MCF 10A (cell line): ENCODE measurements around the gene IL11. TPM values are rescaled to one million over a fixed set of nuclear protein-coding genes. Genes with fewer than 3 reads are reported as not detected.

Experiments used
- BruUV-seq: library from RNA; stranded (reverse); fragments of 400-500 nt; replicated peaks from 2 replicates; lab custom pipeline; 2021; lab: Mats Ljungman, UMichigan
- CTCF ChIA-PET: fragments of 300-600 bp; sonication (Branson Sonifier 250); formaldehyde crosslinking; extraction: SDS; loops from one replicate; lab custom pipeline; 2021; ENCODE audit warnings: antibody characterized with exemption, inconsistent platforms; lab: Yijun Ruan, JAX
- POLR2A ChIA-PET: fragments of 300-600, 350-650 bp; sonication (Branson Sonifier 250); formaldehyde crosslinking; extraction: SDS; loops from one replicate; lab custom pipeline; 2020; ENCODE audit warnings: antibody characterized with exemption, inconsistent platforms; lab: Yijun Ruan, JAX
- DNase-seq: peaks from one replicate; pipeline ENCODE4 v3.0.0-alpha.2; 2018; ENCODE audit not compliant: unreplicated experiment
- H3K27ac Mint-ChIP-seq: one replicate; pipeline ENCODE4 v1.8.0; 2022; ENCODE audit warnings: mild to moderate bottlenecking, low read depth, mixed read lengths; ENCODE audit not compliant: unreplicated experiment
- H3K27me3 Mint-ChIP-seq: one replicate; pipeline ENCODE4 v1.8.0; 2022; ENCODE audit warnings: mixed read lengths; ENCODE audit not compliant: insufficient read depth, unreplicated experiment
- H3K36me3 Mint-ChIP-seq: one replicate; pipeline ENCODE4 v1.8.0; 2022; ENCODE audit warnings: mild to moderate bottlenecking, moderate library complexity, mixed read lengths; ENCODE audit not compliant: insufficient read depth, unreplicated experiment
- H3K4me1 Mint-ChIP-seq: one replicate; pipeline ENCODE4 v1.8.0; 2022; ENCODE audit warnings: mixed read lengths; ENCODE audit not compliant: insufficient read depth, unreplicated experiment
- H3K4me3 Mint-ChIP-seq: one replicate; pipeline ENCODE4 v1.8.0; 2022; ENCODE audit warnings: mild to moderate bottlenecking, moderate library complexity, mixed read lengths; ENCODE audit not compliant: unreplicated experiment
- H3K9me3 Mint-ChIP-seq: one replicate; pipeline ENCODE4 v1.8.0; 2022; ENCODE audit warnings: mixed read lengths; ENCODE audit not compliant: unreplicated experiment
- CTCF ChIP-seq: fragments of 200-600 bp; IDR thresholded peaks from one replicate; pipeline ENCODE4 v1.8.0; 2022; ENCODE audit warnings: antibody characterized with exemption, mild to moderate bottlenecking; ENCODE audit not compliant: unreplicated experiment
- intact Hi-C: fragments of 100-400 bp; cut with micrococcal nuclease; formaldehyde crosslinking; loops from 2 replicates; pipeline ENCODE4 v1.14.1; 2022
- total RNA-seq: library from RNA; stranded (reverse); gene quantifications from 2 replicates; pipeline ENCODE4 v1.2.3, GENCODE V29; 2022

The IL11 gene
- total RNA-seq, 1 experiment from 2014 or later = 4.2 TPM

DNA sequence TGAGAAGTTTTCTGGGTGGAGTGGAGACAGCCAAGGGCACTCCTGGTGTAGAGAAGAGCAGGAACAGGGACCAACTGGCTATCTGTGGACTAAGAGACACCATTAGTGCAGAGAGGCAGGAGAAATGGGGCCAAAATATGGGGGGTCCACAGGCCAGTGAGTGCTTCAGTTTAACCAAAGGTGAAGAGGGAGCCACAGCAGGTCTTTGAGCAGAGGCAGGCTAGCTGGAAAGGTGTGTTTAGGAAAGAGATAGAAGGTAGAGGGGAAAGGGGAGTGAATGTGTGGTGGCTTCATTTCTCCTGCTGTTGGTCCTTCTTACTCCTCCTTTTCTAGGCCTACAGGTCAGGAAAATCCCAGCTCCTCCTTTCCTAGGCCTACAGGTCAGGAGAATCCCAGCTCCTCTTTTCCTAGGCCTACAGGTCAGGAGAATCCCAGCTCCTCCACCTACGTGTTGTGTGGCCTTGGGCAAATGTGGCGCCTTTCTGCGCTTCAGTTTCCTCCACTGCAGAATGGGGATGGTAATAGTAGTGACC is 12.3 kb upstream of the IL11 start:
- H3K9me3 Mint-ChIP-seq = no peaks in the 10 kb centered on the region
- no TSS peak for BruUV-seq
- peak overlapping the region; percentile 90 for H3K27ac Mint-ChIP-seq
- POLR2A ChIA-PET = interaction anchor here (0.6 to 6.1 kb wide), 7 partner anchors 16 to 93 kb away, joined by 3 to 98 read pairs (median 10); partner anchors contain the start of genes KMT5C, UBE2S and ZNF628
- no peaks in the 10 kb centered on the region for H3K27me3 Mint-ChIP-seq
- H3K4me1 Mint-ChIP-seq = peaks cover 26% of the 10 kb centered on the region
- DNase-seq = no peak
- TF ChIP-seq CTCF = no peak
- H3K4me3 Mint-ChIP-seq = peak overlapping the region; percentile 89
- CTCF ChIA-PET = interaction anchor here (0.6 to 3.4 kb wide), 17 partner anchors 14 to 293 kb away, joined by 3 to 61 read pairs (median 4); no protein-coding TSS in a partner anchor
- H3K36me3 Mint-ChIP-seq = peaks cover 32% of the 10 kb centered on the region
- intact Hi-C loops = no loop called here

DNA sequence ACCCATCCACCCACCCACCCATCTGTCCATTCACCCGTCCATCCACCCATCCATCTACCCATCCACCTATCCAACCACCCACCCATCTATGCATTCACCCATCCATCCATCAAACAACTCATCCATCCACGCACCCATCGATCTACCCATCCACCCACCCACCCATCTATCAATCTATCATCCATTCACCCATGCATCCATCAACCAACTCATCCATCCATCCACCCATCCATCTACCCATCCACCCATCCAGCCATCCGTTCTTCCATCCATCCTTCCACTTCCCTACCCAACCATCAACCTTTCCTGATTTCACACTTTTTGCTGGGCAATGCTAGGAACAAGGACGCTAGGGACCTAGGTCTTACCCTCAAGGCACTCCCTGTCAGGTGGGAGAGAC is 11.8 kb upstream of the IL11 start:
- Mint-ChIP-seq H3K9me3 (no peaks in the 10 kb centered on the region), H3K27me3 (no peaks in the 10 kb centered on the region), H3K27ac (peak overlapping the region; percentile 90), H3K4me3 (peak overlapping the region; percentile 89), H3K36me3 (peaks cover 26% of the 10 kb centered on the region), H3K4me1 (peaks cover 26% of the 10 kb centered on the region)
- CTCF ChIA-PET = interaction anchor here (0.8 to 3.4 kb wide), 6 partner anchors 61 to 256 kb away, joined by 3 to 61 read pairs (median 13); no protein-coding TSS in a partner anchor
- no peak for TF ChIP-seq CTCF
- intact Hi-C loops = no loop called here
- no TSS peak for BruUV-seq
- POLR2A ChIA-PET = no interaction called here
- no peak for DNase-seq

DNA sequence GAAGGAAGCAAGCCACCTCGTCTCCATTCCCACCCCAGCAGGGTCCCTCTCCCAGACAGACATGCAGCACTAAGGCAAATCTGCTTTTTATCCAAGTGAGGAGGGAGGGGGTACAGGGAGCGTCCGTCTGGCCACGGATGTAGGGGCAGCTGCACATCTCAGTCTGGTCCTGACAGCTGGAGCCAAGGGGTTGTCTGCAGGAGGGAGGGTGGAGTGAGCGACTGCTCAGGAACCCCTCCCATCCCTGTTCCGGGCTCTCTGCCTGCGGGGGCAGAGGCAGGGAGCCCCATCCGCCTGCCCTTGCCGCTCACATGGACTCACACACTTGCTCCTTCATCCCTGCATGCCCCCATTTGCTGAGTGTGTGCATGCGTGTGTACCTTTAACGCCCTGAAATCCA is 8.9 kb upstream of the IL11 start:
- no peak for TF ChIP-seq CTCF
- no peak overlapping the region for H3K4me3 Mint-ChIP-seq
- H3K36me3 Mint-ChIP-seq = peaks cover 6% of the 10 kb centered on the region
- H3K27me3 Mint-ChIP-seq = peaks cover 2% of the 10 kb centered on the region
- no peak overlapping the region for H3K27ac Mint-ChIP-seq
- POLR2A ChIA-PET = interaction anchor here (0.5 to 0.6 kb wide), 2 partner anchors 31 to 40 kb away, joined by 3 read pairs; no protein-coding TSS in a partner anchor
- peaks cover 31% of the 10 kb centered on the region for H3K4me1 Mint-ChIP-seq
- CTCF ChIA-PET = no interaction called here
- no peaks in the 10 kb centered on the region for H3K9me3 Mint-ChIP-seq
- no peak for DNase-seq
- BruUV-seq = no TSS peak
- intact Hi-C loops = no loop called here

- BruUV-seq = no TSS peak
- intact Hi-C loops = no loop called here
- Mint-ChIP-seq H3K4me3 (no peak overlapping the region), H3K27ac (no peak overlapping the region), H3K9me3 (no peaks in the 10 kb centered on the region), H3K27me3 (peaks cover 11% of the 10 kb centered on the region), H3K4me1 (peaks cover 29% of the 10 kb centered on the region), H3K36me3 (peaks cover 6% of the 10 kb centered on the region)
- ChIA-PET CTCF (interaction anchor here (1.3 kb wide), 1 partner anchor 10 kb away, joined by 4 read pairs; no protein-coding TSS in a partner anchor), POLR2A (interaction anchor here (0.7 to 1.2 kb wide), 2 partner anchors 22 to 37 kb away, joined by 3 to 4 read pairs; no protein-coding TSS in a partner anchor)
- TF ChIP-seq CTCF = no peak
- no peak for DNase-seq
Observed at GRCh38 chr19:55377356-55378131, 7.3 kb upstream of the IL11 start.
